ENCODE data around the gene SPG7.

Gene SPG7

DNA sequence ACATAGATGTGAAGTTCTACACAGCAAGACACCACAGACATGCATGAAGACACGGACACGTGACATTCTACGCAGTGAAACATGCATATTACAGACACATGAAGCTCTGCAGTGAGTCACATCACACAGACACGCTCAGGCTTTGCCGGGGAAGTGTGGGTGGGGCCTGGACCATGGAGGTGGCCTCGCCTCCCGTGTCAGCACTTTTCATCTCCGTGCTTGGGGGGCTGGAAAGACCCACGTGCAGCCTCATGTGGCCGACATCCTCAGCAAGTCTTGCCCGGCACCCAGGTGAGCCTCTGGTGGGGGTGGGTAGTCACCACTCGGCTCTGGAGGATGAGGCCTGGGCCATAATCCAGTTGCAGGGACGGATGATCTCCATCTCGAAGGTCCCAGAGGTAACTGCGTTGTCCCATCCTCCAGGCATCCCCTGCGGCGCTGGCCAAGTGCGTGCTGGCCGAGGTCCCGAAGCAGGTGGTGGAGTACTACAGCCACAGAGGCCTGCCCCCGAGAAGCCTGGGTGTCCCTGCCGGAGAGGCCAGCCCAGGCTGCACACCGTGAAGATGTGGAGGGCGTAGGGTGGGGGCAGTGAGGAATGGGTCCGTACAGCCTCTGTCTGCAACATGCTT, 88.0 kb downstream of the SPG7 start:
- no peak overlapping the region for H3K4me3 ChIP-seq (ENCODE audit: low read depth in 1 of 2, low read length in 2 of 2)
- no peaks in the 10 kb centered on the region for H3K9me3 ChIP-seq (ENCODE audit: insufficient read depth, low read length, severe bottlenecking)
- no peak for TF ChIP-seq EZH2 (IDR thresholded peaks at IDR 0.05; ENCODE audit: borderline replicate concordance, low read depth, low read length, severe bottlenecking)
- TF ChIP-seq, protein P1, sequence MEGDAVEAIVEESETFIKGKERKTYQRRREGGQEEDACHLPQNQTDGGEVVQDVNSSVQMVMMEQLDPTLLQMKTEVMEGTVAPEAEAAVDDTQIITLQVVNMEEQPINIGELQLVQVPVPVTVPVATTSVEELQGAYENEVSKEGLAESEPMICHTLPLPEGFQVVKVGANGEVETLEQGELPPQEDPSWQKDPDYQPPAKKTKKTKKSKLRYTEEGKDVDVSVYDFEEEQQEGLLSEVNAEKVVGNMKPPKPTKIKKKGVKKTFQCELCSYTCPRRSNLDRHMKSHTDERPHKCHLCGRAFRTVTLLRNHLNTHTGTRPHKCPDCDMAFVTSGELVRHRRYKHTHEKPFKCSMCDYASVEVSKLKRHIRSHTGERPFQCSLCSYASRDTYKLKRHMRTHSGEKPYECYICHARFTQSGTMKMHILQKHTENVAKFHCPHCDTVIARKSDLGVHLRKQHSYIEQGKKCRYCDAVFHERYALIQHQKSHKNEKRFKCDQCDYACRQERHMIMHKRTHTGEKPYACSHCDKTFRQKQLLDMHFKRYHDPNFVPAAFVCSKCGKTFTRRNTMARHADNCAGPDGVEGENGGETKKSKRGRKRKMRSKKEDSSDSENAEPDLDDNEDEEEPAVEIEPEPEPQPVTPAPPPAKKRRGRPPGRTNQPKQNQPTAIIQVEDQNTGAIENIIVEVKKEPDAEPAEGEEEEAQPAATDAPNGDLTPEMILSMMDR (IDR thresholded peaks at IDR 0.05; ENCODE audit: borderline replicate concordance, extremely low read depth, low read length, poor library complexity, severe bottlenecking), result no peak
- no peak overlapping the region for H3K27ac ChIP-seq (ENCODE audit: low read length)
- H3K79me2 ChIP-seq (ENCODE audit: insufficient read depth, low read length), result no peaks in the 10 kb centered on the region
- H3K9ac ChIP-seq (ENCODE audit: low read depth, low read length), result no peak overlapping the region
- no peaks in the 10 kb centered on the region for H4K20me1 ChIP-seq (ENCODE audit: insufficient read depth, low read length)
- DNase-seq (no peak), ATAC-seq (ENCODE audit: insufficient read depth, low read depth) (no peak)
- no peak overlapping the region for H2AFZ ChIP-seq (ENCODE audit: low read depth, low read length)
- H3K4me2 ChIP-seq (ENCODE audit: insufficient read depth, low read length), result no peak overlapping the region
- H3K27me3 ChIP-seq (ENCODE audit: insufficient read depth, low read length, poor library complexity), result no peaks in the 10 kb centered on the region
- peaks cover 9% of the 10 kb centered on the region for H3K36me3 ChIP-seq (ENCODE audit: insufficient read depth, low read length)
- peaks cover 15% of the 10 kb centered on the region; the same call in 1 of the 2 replicates for H3K4me1 ChIP-seq (ENCODE audit: insufficient read depth, low read length)

DNA sequence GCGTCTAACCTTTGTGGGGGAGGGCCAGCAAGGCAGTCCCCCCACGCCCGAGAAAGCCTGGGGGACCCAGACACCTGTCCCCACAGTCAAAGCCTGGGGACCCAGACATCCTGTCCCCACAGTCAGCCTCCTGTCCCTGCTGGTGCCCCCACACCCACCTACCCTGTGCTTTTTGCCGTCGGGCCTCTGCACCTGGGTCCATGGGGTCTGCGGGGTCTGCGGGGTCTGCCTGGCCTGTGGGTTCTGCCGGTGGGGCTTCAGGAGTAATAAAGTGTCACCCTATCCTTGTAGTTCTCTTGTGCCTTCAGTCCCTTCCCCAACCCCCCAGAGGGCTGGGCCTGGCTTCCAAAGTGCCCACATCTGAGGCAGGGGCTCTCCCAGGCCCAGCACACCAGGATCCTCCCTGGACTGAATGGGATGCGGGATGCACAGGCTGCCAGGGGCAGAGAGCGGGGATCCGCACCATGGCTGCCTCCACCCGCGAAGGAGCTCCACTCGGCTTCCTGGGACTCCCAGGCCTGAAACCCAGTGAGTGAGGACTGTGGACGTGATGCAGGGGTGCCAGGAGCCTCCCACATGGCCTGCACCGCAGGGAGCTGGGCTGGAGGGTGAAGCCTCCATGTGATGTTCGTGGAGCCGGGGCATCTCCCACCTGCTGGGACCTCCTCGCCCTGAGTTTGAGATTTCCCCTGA, 88.9 kb downstream of the SPG7 start:
- H3K9ac ChIP-seq (ENCODE audit: low read depth, low read length), result no peak overlapping the region
- H3K4me2 ChIP-seq (ENCODE audit: insufficient read depth, low read length), result no peak overlapping the region
- DNase-seq (no peak), ATAC-seq (ENCODE audit: insufficient read depth, low read depth) (no peak)
- TF ChIP-seq EZH2 (IDR thresholded peaks at IDR 0.05; ENCODE audit: borderline replicate concordance, low read depth, low read length, severe bottlenecking), result no peak
- TF ChIP-seq, protein P1 (IDR thresholded peaks at IDR 0.05; ENCODE audit: borderline replicate concordance, extremely low read depth, low read length, poor library complexity, severe bottlenecking), result no peak
- peaks cover 9% of the 10 kb centered on the region for H3K36me3 ChIP-seq (ENCODE audit: insufficient read depth, low read length)
- H3K4me3 ChIP-seq (ENCODE audit: low read depth in 1 of 2, low read length in 2 of 2), result no peak overlapping the region
- H3K4me1 ChIP-seq (ENCODE audit: insufficient read depth, low read length), result peaks cover 18% of the 10 kb centered on the region
- H3K27me3 ChIP-seq (ENCODE audit: insufficient read depth, low read length, poor library complexity), result no peaks in the 10 kb centered on the region
- no peak overlapping the region for H3K27ac ChIP-seq (ENCODE audit: low read length)
- no peaks in the 10 kb centered on the region for H4K20me1 ChIP-seq (ENCODE audit: insufficient read depth, low read length)
- no peak overlapping the region for H2AFZ ChIP-seq (ENCODE audit: low read depth, low read length)
- no peaks in the 10 kb centered on the region for H3K79me2 ChIP-seq (ENCODE audit: insufficient read depth, low read length)
- H3K9me3 ChIP-seq (ENCODE audit: insufficient read depth, low read length, severe bottlenecking), result no peaks in the 10 kb centered on the region

DNA sequence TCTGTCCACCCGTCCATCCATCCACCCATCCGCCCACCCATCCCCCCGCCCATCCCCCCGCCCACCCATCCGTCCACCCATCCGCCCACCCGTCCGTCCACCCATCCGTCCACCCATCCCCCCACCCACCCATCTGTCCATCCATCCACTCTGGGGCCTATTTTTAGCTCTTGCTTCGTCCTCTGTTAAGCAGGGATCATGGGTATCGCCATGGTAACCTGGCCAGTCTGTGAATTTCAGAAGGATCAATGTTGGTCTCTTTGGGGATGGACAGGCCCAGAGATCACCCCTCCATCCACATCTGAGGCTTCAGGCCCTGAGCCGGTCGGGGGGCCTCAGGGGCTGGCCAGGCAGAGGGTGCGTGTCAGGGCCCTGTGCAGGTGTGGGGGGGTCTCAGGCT, 90.0 kb downstream of the SPG7 start:
- H3K27ac ChIP-seq (ENCODE audit: low read length), result no peak overlapping the region
- DNase-seq (no peak), ATAC-seq (ENCODE audit: insufficient read depth, low read depth) (no peak)
- no peak overlapping the region for H3K4me2 ChIP-seq (ENCODE audit: insufficient read depth, low read length)
- no peaks in the 10 kb centered on the region for H3K79me2 ChIP-seq (ENCODE audit: insufficient read depth, low read length)
- peaks cover 29% of the 10 kb centered on the region for H3K4me1 ChIP-seq (ENCODE audit: insufficient read depth, low read length)
- no peak overlapping the region for H3K9ac ChIP-seq (ENCODE audit: low read depth, low read length)
- H3K27me3 ChIP-seq (ENCODE audit: insufficient read depth, low read length, poor library complexity), result no peaks in the 10 kb centered on the region
- 0 out of 2 replicates have a peak, but pooled peaks cover 3% of the 10 kb centered on the region for H4K20me1 ChIP-seq (ENCODE audit: insufficient read depth, low read length)
- H3K36me3 ChIP-seq (ENCODE audit: insufficient read depth, low read length), result peaks cover 9% of the 10 kb centered on the region
- no peaks in the 10 kb centered on the region for H3K9me3 ChIP-seq (ENCODE audit: insufficient read depth, low read length, severe bottlenecking)
- TF ChIP-seq EZH2 (IDR thresholded peaks at IDR 0.05; ENCODE audit: borderline replicate concordance, low read depth, low read length, severe bottlenecking), result no peak
- TF ChIP-seq, protein P1 (IDR thresholded peaks at IDR 0.05; ENCODE audit: borderline replicate concordance, extremely low read depth, low read length, poor library complexity, severe bottlenecking), result no peak
- no peak overlapping the region for H3K4me3 ChIP-seq (ENCODE audit: low read depth in 1 of 2, low read length in 2 of 2)
- H2AFZ ChIP-seq (ENCODE audit: low read depth, low read length), result no peak overlapping the region
